ENCODE measurements around the gene PLCE1.

DNA sequence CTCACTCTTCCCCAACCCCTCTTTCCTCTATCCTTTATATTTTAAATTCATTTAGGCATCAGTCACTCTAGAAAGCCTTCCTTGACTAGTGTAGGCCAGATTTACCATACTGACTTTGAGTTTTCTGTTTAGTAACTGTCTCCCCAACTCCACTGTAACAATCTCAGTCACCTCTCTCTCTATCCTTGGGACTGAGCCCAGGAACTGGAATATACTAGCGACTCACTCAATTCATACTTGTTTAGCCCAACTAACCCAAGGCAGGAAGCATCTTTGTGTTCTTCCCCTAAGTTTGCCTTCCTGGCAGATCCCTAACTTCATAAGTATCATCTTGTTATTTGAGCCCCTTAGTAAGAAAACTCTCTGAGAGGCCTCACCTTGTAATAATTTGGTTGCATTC, 19.1 kb downstream of the PLCE1 start:
- TF ChIP-seq, protein P1, sequence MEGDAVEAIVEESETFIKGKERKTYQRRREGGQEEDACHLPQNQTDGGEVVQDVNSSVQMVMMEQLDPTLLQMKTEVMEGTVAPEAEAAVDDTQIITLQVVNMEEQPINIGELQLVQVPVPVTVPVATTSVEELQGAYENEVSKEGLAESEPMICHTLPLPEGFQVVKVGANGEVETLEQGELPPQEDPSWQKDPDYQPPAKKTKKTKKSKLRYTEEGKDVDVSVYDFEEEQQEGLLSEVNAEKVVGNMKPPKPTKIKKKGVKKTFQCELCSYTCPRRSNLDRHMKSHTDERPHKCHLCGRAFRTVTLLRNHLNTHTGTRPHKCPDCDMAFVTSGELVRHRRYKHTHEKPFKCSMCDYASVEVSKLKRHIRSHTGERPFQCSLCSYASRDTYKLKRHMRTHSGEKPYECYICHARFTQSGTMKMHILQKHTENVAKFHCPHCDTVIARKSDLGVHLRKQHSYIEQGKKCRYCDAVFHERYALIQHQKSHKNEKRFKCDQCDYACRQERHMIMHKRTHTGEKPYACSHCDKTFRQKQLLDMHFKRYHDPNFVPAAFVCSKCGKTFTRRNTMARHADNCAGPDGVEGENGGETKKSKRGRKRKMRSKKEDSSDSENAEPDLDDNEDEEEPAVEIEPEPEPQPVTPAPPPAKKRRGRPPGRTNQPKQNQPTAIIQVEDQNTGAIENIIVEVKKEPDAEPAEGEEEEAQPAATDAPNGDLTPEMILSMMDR (IDR thresholded peaks at IDR 0.05) = no peak
- no peak for TF ChIP-seq POLR2A (IDR thresholded peaks at IDR 0.05)
